Endothelial cell of umbilical vein (primary cell): ENCODE results near the gene LRRC61. TPM values are rescaled to one million over a fixed set of nuclear protein-coding genes. Genes with fewer than 3 reads are reported as not detected.

ENCODE experiments used
- BruUV-seq: library from RNA; stranded (reverse); fragments of 400-500 nt; replicated peaks from 2 replicates; lab custom pipeline; 2021; lab: Mats Ljungman, UMichigan
- CTCF ChIA-PET: fragments of 300-600, 350-600 bp; sonication (Branson Sonifier 250); formaldehyde crosslinking; loops from one replicate; lab custom pipeline; 2021; ENCODE audit warnings: antibody characterized with exemption, inconsistent platforms; lab: Charles Lee
- POLR2A ChIA-PET: fragments of 300-600, 350-600 bp; sonication (Branson Sonifier 250); formaldehyde crosslinking; loops from one replicate; lab custom pipeline; 2021; ENCODE audit warnings: antibody characterized with exemption, inconsistent platforms; lab: Charles Lee
- DNase-seq: peaks from one replicate; pipeline ENCODE4 v3.0.0-alpha.2; 2011; ENCODE audit warnings: low read depth, low spot score
- FAIRE-seq: peaks from 2 replicates; lab custom pipeline; 2011; peaks lifted over from hg19 to GRCh38; lab: Jason Lieb, UNC
- H2AFZ ChIP-seq: 2 replicates; pipeline ENCODE4 v1.6.0; 2012; ENCODE audit warnings: low read depth, low read length, control low read depth, inconsistent platforms
- H3K27ac ChIP-seq: 2 replicates; pipeline ENCODE4 v1.5.1; 2011; ENCODE audit warnings: low read depth, mild to moderate bottlenecking, control low read depth, low read length, moderate library complexity; ENCODE audit not compliant: insufficient read depth
- H3K27me3 ChIP-seq, 2 experiments: 2 replicates each; pipeline versions ENCODE4 v1.6.0 to v1.6.1; 2011; ENCODE audit warnings: low read length in 2 of 2, mixed read lengths in 1 of 2; ENCODE audit not compliant: control insufficient read depth in 2 of 2, insufficient read depth in 2 of 2
- H3K36me3 ChIP-seq, 2 experiments: 2 replicates in 1 of 2; 3 replicates in 1 of 2; pipeline ENCODE4 v1.5.1; 2011; ENCODE audit warnings: low read length in 2 of 2, mild to moderate bottlenecking in 1 of 2, moderate library complexity in 1 of 2; ENCODE audit not compliant: control insufficient read depth in 2 of 2, insufficient read depth in 2 of 2; ENCODE audit errors: extremely low read depth in 1 of 2
- H3K4me1 ChIP-seq: 3 replicates; pipeline ENCODE4 v1.5.1; 2011; ENCODE audit warnings: mild to moderate bottlenecking, low read length; ENCODE audit not compliant: control insufficient read depth, insufficient read depth; ENCODE audit errors: extremely low read depth
- H3K4me2 ChIP-seq: 2 replicates; pipeline ENCODE4 v1.6.1; 2011; ENCODE audit warnings: low read length, control low read depth, mixed read lengths; ENCODE audit not compliant: insufficient read depth
- H3K4me3 ChIP-seq, 3 experiments: fragments of 200-600 bp in 1 of 3; sonication (generic), shearing (Covaris generic) in 1 of 3; replicated peaks in 1 of 3; 2 replicates each; pipeline ENCODE4 v1.5.1; 2011 to 2016; ENCODE audit warnings: control low read depth in 3 of 3, low read length in 3 of 3, mild to moderate bottlenecking in 2 of 3, inconsistent platforms in 1 of 3, low read depth in 1 of 3, moderate library complexity in 1 of 3; ENCODE audit not compliant: insufficient read depth in 1 of 3
- H3K79me2 ChIP-seq: 2 replicates; pipeline ENCODE4 v1.6.0; 2012; ENCODE audit warnings: low read length, inconsistent platforms; ENCODE audit not compliant: control insufficient read depth, insufficient read depth
- H3K9ac ChIP-seq: replicated peaks from 2 replicates; pipeline ENCODE3; 2011; ENCODE audit warnings: low read length, control low read depth; ENCODE audit not compliant: insufficient read depth; ENCODE audit errors: extremely low read depth
- H3K9me1 ChIP-seq: replicated peaks from 3 replicates; pipeline ENCODE4 v1.6.0; 2011; ENCODE audit warnings: mild to moderate bottlenecking, low read length; ENCODE audit not compliant: control insufficient read depth, insufficient read depth; ENCODE audit errors: extremely low read depth
- H3K9me3 ChIP-seq: replicated peaks from 2 replicates; pipeline ENCODE4 v1.5.1; 2012; ENCODE audit warnings: low read length, inconsistent platforms; ENCODE audit not compliant: control insufficient read depth, insufficient read depth
- H4K20me1 ChIP-seq: replicated peaks from 2 replicates; pipeline ENCODE3; 2011; ENCODE audit warnings: mild to moderate bottlenecking, low read length; ENCODE audit not compliant: control insufficient read depth, insufficient read depth; ENCODE audit errors: extremely low read depth
- CTCF ChIP-seq, 2 donors: IDR thresholded peaks; 1 replicate in 1 of 2; 2 replicates in 1 of 2; pipeline ENCODE4 v1.5.1; 2011; ENCODE audit warnings: low read length in 2 of 2, mild to moderate bottlenecking in 2 of 2, moderate library complexity in 2 of 2, control low read depth in 1 of 2, inconsistent platforms in 1 of 2, low read depth in 1 of 2; ENCODE audit not compliant: insufficient read depth in 1 of 2; ENCODE audit errors: extremely low read depth in 1 of 2
- EZH2 ChIP-seq: IDR thresholded peaks from 2 replicates; pipeline ENCODE4 v1.6.1; 2012; ENCODE audit warnings: borderline replicate concordance, low read depth, mild to moderate bottlenecking, moderate library complexity, low read length, inconsistent platforms; ENCODE audit not compliant: severe bottlenecking
- FOS ChIP-seq: IDR thresholded peaks from 2 replicates; pipeline ENCODE4 v1.6.1; 2011; ENCODE audit warnings: mild to moderate bottlenecking, low read length, moderate library complexity, borderline replicate concordance; ENCODE audit not compliant: insufficient read depth
- GATA2 ChIP-seq: IDR thresholded peaks from 2 replicates; pipeline ENCODE4 v1.7.0; 2011; ENCODE audit warnings: low read depth, mild to moderate bottlenecking, moderate library complexity, mixed read lengths, low read length; ENCODE audit not compliant: insufficient read length, insufficient read depth
- JUN ChIP-seq: IDR thresholded peaks from 2 replicates; pipeline ENCODE4 v1.6.1; 2011; ENCODE audit warnings: borderline replicate concordance, low read depth; ENCODE audit not compliant: insufficient read length, insufficient read depth
- MAX ChIP-seq: IDR thresholded peaks from 2 replicates; pipeline ENCODE4 v1.6.1; 2011; ENCODE audit not compliant: insufficient read depth, insufficient read length
- MYC ChIP-seq: IDR thresholded peaks from one replicate; pipeline ENCODE4 v1.6.1; 2011; ENCODE audit warnings: mild to moderate bottlenecking, low read depth, low read length
- POLR2A ChIP-seq: IDR thresholded peaks from 2 replicates; pipeline ENCODE4 v1.6.1; 2012; ENCODE audit warnings: low read depth, mild to moderate bottlenecking, control low read depth, low read length
- POLR2AphosphoS5 ChIP-seq: IDR thresholded peaks from 2 replicates; pipeline ENCODE4 v1.6.1; 2012; ENCODE audit warnings: low read depth, mild to moderate bottlenecking, control low read depth, low read length, moderate library complexity; ENCODE audit not compliant: insufficient read depth
- dilution Hi-C: fragments of 300-500 bp; cut with MboI; formaldehyde crosslinking; loops from one replicate; pipeline ENCODE4 v1.15.0; 2019; ENCODE audit warnings: low sequenced_read_pairs; ENCODE audit not compliant: extremely low pct_ligation_motif_present
- intact Hi-C: fragments of 100-400 bp; cut with micrococcal nuclease; formaldehyde crosslinking; loops from one replicate; pipeline ENCODE4 v1.10.0; 2022
- polyA plus RNA-seq, 4 experiments: library from polyadenylated mRNA; depleted of rRNA in 3 of 4; stranded (reverse) in 3 of 4; unstranded in 1 of 4; fragments of >200 nt; gene quantifications; 2 replicates each; pipeline versions ENCODE4 v1.2.1 to v1.2.3, GENCODE V29; 2011 to 2012; ENCODE audit warnings: missing spikeins in 1 of 4
- total RNA-seq: library from RNA; stranded (reverse); gene quantifications from 2 replicates; pipeline ENCODE4 v1.2.3, GENCODE V29; 2021

The LRRC61 gene
- total and polyA plus RNA-seq, 2 donors (not counting 3 experiments of a cell fraction or from before 2014, with no cell fraction given) = 0.72 TPM; not detected in 1

GRCh38 chr7:150361402-150361801, 38.2 kb downstream of the LRRC61 start:
- no peak for DNase-seq
- no peaks in the 10 kb centered on the region for H4K20me1 ChIP-seq
- BruUV-seq = no TSS peak
- ChIA-PET CTCF (interaction anchor here (0.8 kb wide), 1 partner anchor 88 kb away, joined by 3 read pairs; no protein-coding TSS in a partner anchor), POLR2A (no interaction called here)
- H2AFZ ChIP-seq = no peak overlapping the region
- no peak overlapping the region for H3K4me2 ChIP-seq
- intact Hi-C loops (no loop called here), dilution Hi-C loops (no loop called here)
- no peaks in the 10 kb centered on the region for H3K79me2 ChIP-seq
- no peaks in the 10 kb centered on the region for H3K9me3 ChIP-seq
- H3K27ac ChIP-seq = no peak overlapping the region
- no peak for TF ChIP-seq GATA2
- no peak for TF ChIP-seq POLR2AphosphoS5
- TF ChIP-seq CTCF (IDR thresholded peaks at IDR 0.05; ENCODE audit: extremely low read depth in 1 of 2, insufficient read depth in 1 of 2, low read depth in 1 of 2, low read length in 2 of 2) = no peak
- TF ChIP-seq POLR2A = no peak
- TF ChIP-seq MYC = no peak
- no peak for TF ChIP-seq FOS
- no peak for TF ChIP-seq EZH2
- TF ChIP-seq JUN = no peak
- no peak for TF ChIP-seq MAX
- peaks cover 9% of the 10 kb centered on the region for H3K4me1 ChIP-seq
- no peak overlapping the region for H3K4me3 ChIP-seq
- H3K9me1 ChIP-seq = no peaks in the 10 kb centered on the region
- no peak overlapping the region for H3K9ac ChIP-seq
- no peak for FAIRE-seq
- no peaks in the 10 kb centered on the region for H3K36me3 ChIP-seq
- no peaks in the 10 kb centered on the region for H3K27me3 ChIP-seq
